Stimulated activated CD4-positive, alpha-beta T cell treated with anti-CD3 and anti-CD28 coated beads, Interleukin-4, amount 100 ng/mL, for 1 hour (primary cell): ENCODE measurements around the gene NOTCH1.

ENCODE experiments used
- DNase-seq: peaks from one replicate; pipeline ENCODE4 v3.0.0-alpha.2; 2020

The NOTCH1 gene

GRCh38 chr9:136457326-136457725, 88.5 kb downstream of the NOTCH1 start:
- DNase-seq: no peak

- no peak for DNase-seq
Observed at GRCh38 chr9:136456258-136456657, 89.6 kb downstream of the NOTCH1 start.

GRCh38 chr9:136455043-136456002, 90.5 kb downstream of the NOTCH1 start:
- no peak for DNase-seq

GRCh38 chr9:136454026-136454796, 91.6 kb downstream of the NOTCH1 start:
- no peak for DNase-seq

- no peak for DNase-seq
Observed at GRCh38 chr9:136453326-136453725, 92.5 kb downstream of the NOTCH1 start.

- DNase-seq: no peak
Observed at GRCh38 chr9:136451221-136451877, 94.5 kb downstream of the NOTCH1 start.

- DNase-seq: no peak
Observed at GRCh38 chr9:136448655-136449054, 97.2 kb downstream of the NOTCH1 start.

- no peak for DNase-seq
Observed at GRCh38 chr9:136447173-136447778, 98.6 kb downstream of the NOTCH1 start.

GRCh38 chr9:136445799-136446198, 100.0 kb downstream of the NOTCH1 start:
- no peak for DNase-seq
